HG03457 (cell line): ENCODE results near the gene ALPG.
"Not testable (repeated sequence)": the region's sequence is repeated elsewhere in the genome, so short reads cannot be mapped to it uniquely, and the experiment has no call there.

Experiments
- ATAC-seq: cut with Tn5 transposase; IDR thresholded peaks from one replicate; pipeline ENCODE4 v1.9.1; 2021; ENCODE audit warnings: moderate number of reproducible peaks; ENCODE audit not compliant: unreplicated experiment

The ALPG gene

DNA sequence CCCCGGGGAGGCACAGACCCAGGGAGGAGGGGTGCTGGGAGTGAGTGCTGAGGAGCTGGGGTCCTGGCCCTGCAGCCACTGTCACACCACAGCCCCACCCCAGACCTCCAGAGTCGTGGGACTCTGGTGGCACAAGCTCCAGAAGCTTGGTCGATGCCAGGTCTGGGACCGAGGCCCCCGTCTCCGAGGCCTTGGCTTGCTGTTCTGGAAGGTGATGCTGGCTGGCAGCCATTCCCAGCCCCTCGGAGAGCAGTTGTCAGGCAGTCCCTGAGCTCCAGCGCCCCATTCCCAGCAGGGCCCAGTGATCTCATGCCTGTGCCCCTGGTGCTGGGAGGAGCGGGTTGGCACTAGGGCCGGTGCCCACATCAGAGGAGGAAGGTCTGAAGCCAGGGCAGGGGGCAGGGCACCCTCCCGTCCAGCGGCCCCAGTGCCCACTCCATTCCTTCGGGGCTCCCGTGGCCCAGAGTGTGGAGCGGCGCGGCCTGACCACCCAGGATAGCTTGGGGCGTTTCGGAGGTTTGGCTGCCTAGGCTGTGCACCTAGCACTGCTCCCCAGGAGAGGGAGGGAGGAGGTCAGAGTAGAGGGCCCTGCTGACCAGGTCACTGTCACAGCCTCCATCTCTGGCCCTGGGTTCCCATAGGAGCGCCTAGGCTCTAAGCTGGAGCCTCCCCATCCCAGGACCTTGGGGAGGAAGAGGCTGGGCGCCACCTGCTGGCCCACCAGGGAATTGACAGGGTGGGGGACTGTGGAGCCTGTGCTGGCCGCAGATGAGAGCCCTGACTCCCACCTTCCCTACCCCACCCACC lies 32.5 kb downstream of the ALPG start:
- no peak for ATAC-seq

DNA sequence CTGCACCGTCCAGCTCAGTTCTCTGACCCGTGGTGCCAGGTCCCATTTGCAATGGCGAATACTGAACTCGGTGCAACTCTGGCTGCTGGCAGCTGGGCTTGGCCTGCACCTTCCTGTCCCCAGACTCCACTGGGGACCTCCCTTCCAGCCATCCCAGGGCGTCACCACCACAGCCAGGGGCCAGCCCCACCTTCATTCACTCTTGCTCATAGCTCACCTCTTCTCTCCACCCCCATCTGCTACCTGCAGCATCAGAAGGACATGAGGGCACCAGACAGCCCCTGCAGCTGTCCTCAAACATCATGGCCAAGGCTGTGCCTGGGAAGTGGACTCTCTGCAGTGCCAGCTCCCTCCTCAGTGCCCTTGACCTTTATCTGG lies 33.1 kb downstream of the ALPG start:
- ATAC-seq: no peak

DNA sequence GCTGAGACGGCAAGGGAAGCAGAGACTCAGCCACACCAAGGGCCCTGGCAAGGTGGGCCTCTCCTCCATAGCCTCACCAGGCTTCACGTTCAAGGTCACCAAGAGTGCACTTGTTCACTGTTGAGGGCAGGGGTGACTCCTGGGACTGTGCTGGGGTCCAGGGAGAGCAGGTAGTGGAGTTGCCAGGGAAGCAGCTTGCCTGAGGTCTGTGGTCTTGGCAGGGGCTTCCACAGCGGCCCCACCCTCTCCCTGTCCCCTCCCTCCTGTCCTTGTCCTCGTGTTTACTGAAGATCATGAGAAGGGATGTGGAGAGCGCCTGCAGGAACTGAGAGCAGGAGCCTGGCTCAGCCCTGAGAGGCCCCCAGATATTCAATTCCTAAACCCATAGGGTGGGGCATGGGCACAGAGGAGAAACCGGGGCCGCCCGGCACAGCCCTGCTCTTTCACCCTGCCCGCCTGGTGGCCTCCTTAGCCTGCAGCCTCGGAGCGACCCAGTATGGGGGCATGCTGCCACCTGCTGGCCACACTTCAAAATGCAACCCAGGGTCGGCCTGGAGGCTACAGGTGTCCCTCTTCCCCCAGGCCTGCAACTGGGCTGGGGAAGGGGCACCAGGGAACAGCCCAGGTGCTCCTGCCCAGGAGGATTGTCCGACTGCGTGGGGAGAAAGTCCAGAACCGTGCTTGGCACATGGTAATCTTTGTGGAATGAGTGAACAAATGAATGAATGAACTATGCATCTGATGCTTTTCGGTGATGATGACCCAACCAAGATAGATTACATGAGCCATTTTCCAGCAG lies 33.8 kb downstream of the ALPG start:
- ATAC-seq: not testable (repeated sequence)

GRCh38 chr2:232441147-232441651 lies 34.6 kb downstream of the ALPG start:
- no peak for ATAC-seq

GRCh38 chr2:232441922-232442321 lies 35.3 kb downstream of the ALPG start:
- not testable (repeated sequence) for ATAC-seq

DNA sequence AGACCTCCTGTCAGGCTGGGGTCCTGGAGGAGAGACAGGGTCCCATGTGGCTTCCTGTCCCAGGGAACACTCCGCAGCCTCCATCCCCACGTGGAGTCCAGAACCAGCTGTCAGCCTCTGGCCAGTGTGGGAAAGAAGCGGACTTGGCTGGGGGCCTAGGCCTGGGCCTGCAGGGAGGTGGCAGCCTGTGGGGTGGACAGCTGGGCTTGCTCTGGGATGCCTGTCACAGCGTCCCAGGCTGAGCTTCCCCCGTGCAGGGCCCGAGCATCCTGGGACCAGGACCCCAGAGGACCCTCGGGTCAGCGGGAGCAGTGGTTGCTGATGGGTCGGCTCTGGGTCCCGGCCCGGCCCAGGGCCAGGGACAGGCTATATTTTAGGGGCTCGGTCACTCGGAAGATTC lies 35.8 kb downstream of the ALPG start:
- ATAC-seq: not testable (repeated sequence)

DNA sequence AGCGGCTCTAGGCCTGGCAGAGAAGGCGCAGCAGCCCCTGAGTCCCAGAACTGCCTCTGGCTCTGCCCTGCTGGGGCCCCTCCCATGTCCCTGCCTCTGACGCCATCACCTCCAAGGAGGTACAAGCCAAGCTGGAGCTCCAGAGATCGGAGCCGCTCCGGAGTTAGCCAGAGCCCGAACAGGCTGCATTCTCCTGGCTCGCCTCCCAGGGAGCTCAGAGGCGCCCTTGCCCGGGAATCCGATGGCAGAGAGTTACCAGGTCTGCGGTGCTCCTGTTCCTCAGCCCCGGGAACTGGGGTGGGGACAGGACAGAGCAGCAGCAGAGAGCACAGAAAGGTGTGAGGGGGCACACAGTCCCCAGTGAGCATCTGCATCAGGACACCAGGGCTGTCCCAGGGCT lies 36.4 kb downstream of the ALPG start:
- ATAC-seq: not testable (repeated sequence)

GRCh38 chr2:232443669-232444408 lies 37.2 kb downstream of the ALPG start:
- ATAC-seq: not testable (repeated sequence)

DNA sequence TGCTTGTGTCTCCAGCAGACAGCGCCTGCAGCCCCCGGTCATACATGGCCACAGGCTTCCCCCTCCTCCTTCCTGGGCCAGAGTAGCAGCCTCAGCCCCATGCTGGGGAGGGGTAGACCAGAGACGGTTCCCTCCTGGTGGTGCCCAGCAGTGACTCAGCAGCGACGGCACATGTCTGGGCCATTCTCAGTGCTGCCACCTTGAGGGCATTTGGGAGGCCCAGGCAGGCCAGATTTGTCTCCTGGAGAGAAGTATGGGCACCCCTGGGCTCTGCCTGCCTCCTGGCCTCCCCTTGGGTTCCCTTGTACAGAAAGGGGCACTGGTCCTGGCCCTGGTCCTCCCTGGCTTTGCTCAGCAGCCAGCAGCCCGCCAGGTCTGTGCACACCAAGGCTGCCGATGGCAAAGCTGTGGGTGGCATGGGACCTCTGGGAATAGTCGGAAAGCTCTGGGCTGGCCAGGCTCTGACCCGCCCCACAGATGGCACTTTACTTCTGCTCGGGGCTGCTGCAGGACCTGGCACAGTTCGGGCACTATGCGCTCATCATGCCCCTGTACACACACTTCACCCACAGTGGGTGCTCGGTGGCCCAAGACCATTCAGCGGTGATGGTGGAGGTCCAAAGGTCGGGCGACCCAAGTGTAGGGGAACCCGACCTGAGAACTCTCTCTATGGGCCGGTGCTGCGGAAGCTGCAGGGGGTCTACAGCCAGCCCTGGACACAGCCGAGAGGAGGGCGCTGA lies 37.9 kb downstream of the ALPG start:
- ATAC-seq: no peak

DNA sequence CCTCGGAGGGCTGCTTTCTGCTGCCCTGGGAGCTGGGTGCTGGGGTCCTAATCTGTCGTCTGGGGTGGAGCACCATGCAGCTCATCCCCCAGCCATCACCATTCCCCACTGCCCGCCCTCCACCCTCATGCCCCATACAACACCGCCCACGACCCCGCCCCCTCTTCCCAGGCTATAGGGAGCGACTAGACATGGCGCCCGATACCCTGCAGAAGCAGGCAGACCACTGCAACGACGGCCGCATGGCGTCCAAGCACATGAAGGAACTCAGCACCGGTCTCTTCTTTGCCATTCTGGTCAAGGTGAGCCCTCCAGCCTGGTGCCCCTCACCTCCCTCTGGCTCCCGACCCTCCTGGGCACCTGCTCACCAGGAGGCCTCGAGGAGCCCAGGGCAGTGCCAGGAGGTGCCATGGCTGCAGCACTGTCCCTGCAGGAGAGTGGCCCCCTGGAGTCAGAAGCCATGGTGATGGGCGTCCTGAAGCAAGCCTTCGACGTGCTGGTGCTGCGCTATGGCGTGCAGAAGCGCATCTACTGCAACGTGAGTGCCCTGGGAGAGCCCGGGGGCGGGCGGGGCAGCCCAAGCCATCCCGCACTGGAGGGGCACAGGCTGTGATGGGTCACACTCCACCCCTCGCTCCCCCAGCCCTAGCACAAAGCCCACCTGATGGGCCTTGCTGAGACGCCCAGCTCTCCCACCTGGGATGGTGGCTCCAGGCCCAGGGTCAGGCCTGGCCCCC lies 38.7 kb downstream of the ALPG start:
- ATAC-seq: not testable (repeated sequence)

GRCh38 chr2:232446266-232446777 lies 39.7 kb downstream of the ALPG start:
- ATAC-seq: not testable (repeated sequence)

GRCh38 chr2:232447091-232447620 lies 40.5 kb downstream of the ALPG start:
- ATAC-seq: no peak

- ATAC-seq: no peak
Measured at GRCh38 chr2:232447638-232448303, 41.1 kb downstream of the ALPG start.

DNA sequence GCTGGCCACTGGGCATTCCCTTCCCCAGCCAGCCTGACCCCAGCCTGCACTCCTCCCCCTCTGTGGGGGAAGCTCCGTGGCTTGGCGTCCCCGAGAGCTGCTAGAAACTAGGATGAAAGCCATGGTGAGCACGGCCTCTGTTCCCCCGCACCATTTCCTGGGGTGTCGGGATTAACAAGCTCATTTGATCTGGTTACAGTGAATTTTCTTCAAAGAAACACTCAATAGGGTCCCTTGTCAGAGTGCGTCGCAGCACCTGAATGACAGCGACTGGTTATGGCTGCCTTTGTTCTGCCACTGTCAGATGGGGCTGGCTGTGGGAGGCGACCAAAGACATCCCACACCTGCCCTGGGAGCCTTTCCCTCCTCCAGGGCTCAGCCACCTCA lies 41.7 kb downstream of the ALPG start:
- ATAC-seq: no peak

GRCh38 chr2:232449964-232450363 lies 43.3 kb downstream of the ALPG start:
- ATAC-seq: no peak

DNA sequence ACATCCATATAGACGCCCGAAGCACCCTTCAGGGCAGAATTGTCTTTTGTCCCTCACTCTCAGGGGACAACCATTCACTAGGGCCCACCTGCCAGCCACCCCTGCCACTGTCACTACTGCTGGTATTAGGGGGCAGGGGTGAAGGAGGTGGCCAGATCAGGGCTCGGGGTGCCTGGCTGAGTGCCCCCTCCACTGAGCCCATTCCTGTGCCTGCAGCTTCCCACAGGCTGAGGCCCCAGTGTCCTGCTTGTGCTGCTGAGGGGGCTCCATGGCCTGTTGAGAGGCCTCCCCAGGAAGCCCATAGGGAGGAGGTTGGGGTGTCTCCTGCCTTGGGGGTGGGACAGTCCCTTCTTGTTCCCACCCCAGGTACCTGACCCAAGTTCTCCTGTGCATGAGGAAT lies 45.0 kb downstream of the ALPG start:
- not testable (repeated sequence) for ATAC-seq

DNA sequence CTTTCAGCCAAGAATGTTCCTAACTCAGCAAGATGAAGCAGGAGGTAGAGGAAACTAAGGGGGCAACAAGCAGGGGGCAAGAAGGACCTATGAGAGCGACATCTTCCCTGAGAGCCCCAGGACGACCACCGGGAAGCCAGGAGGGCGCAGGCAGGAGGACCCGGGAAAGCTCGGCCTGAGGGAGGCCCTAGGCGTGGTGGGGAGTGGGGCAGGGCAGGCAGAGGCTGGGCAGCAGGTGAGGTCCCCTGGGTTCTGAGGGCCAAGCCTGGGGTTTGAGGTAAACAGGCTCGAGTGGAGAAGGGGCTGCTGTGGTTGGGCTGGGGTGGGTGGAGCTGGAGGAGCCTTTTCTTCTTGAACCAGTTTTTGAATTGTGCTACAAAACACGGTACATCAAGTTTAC lies 48.0 kb downstream of the ALPG start:
- ATAC-seq: no peak

DNA sequence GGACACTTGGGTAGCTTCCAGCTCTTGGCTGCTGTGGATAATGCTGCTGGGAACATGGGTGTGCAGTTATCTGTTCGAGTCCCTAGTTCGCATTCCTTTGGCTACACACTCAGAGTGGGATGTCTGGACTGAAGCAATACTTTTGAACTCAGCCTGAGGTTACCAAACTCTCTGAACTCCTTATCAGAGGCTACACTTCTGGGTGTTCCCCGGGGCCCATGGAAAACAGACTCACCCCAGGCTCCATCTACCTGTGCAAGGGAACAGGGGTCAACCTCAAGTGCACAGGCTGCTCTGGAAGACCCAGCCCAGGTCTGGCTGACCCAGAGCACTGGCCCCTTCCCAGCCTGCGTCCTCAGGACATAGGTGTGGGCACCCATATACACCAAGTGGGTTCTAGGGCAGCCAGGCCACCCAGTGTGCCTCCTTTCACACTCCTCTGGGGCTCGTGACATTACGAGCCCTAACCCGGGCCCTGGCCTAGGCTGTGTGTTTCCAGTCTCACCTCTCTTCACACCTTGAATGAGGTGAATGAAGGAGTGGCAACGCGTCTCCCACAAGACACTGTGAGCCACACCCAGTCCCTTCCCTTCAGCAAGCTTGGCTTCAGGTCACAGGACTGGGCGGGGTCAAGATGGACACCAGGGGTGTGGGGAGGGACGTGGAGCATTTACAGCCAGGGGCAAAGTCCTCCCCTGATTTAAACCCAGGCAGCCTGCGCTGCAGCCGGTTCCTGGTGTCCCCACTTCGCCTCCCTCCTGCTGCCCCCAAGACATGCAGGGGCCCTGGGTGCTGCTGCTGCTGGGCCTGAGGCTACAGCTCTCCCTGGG lies 49.0 kb downstream of the ALPG start, which contains the start of gene ALPI:
TSS of gene ALPI (plus strand) at position 728 of the 830 bp plus-strand sequence. CDS start at position 775, 47 bp downstream.
- no peak for ATAC-seq
